HepG2 (cell line): ENCODE results near the gene SOCS1. TPM values are rescaled to one million over a fixed set of nuclear protein-coding genes. Genes with fewer than 3 reads are reported as not detected.

Experiments
- ARNT ChIP-seq: fragments of 450-650 bp; IDR thresholded peaks from 2 replicates; pipeline ENCODE4 v1.6.1; 2017
- EHMT2 ChIP-seq: fragments of 200-600 bp; sonication (generic); IDR thresholded peaks from 2 replicates; pipeline ENCODE4 v1.7.0; 2017; ENCODE audit warnings: antibody characterized with exemption, low read depth, low read length, borderline replicate concordance
- HES4 ChIP-seq: sonication (generic); formaldehyde crosslinking; IDR thresholded peaks from 2 replicates; pipeline ENCODE4 v1.9.0; 2021; ENCODE audit warnings: mild to moderate bottlenecking, missing genetic modification reagents, borderline replicate concordance
- MBD4 ChIP-seq: IDR thresholded peaks from 2 replicates; pipeline ENCODE4 v1.6.1; 2012; ENCODE audit warnings: low read length, inconsistent platforms, borderline replicate concordance
- NFYB ChIP-seq: sonication (generic); formaldehyde crosslinking; IDR thresholded peaks from 2 replicates; pipeline ENCODE4 v1.4.0; 2020; ENCODE audit warnings: missing genetic modification reagents
- STAG1 ChIP-seq: sonication (generic); formaldehyde crosslinking; IDR thresholded peaks from 2 replicates; pipeline ENCODE4 v1.4.0; 2020; ENCODE audit warnings: missing genetic modification reagents
- TCF12 ChIP-seq, 2 experiments: fragments of 450-650 bp in 1 of 2; sonication (generic) in 1 of 2; formaldehyde crosslinking in 1 of 2; IDR thresholded peaks; 2 replicates each; pipeline versions ENCODE4 v1.6.1 to v1.8.0; 2017 to 2022; ENCODE audit warnings: antibody characterized with exemption in 1 of 2, mild to moderate bottlenecking in 1 of 2, missing genetic modification reagents in 1 of 2, moderate library complexity in 1 of 2
- ZBTB8A ChIP-seq: sonication (generic); formaldehyde crosslinking; IDR thresholded peaks from 2 replicates; pipeline ENCODE4 v1.4.0; 2020; ENCODE audit warnings: mild to moderate bottlenecking, low read depth, missing genetic modification reagents, borderline replicate concordance
- ZFP62 ChIP-seq: sonication (generic); formaldehyde crosslinking; IDR thresholded peaks from 2 replicates; pipeline ENCODE4 v1.4.0; 2020; ENCODE audit warnings: missing genetic modification reagents
- ZNF17 ChIP-seq: sonication (generic); formaldehyde crosslinking; IDR thresholded peaks from 2 replicates; pipeline ENCODE4 v1.5.0; 2020; ENCODE audit warnings: mild to moderate bottlenecking, missing genetic modification reagents
- ZNF230 ChIP-seq: sonication (generic); formaldehyde crosslinking; IDR thresholded peaks from 2 replicates; pipeline ENCODE4 v1.4.0; 2020; ENCODE audit warnings: mild to moderate bottlenecking, missing genetic modification reagents
- ZNF333 ChIP-seq: sonication (generic); formaldehyde crosslinking; IDR thresholded peaks from 2 replicates; pipeline ENCODE4 v1.4.0; 2020; ENCODE audit warnings: mild to moderate bottlenecking, missing genetic modification reagents, borderline replicate concordance
- ZNF468 ChIP-seq: sonication (generic); formaldehyde crosslinking; IDR thresholded peaks from 2 replicates; pipeline ENCODE4 v1.8.0; 2022; ENCODE audit warnings: mild to moderate bottlenecking, moderate library complexity, missing genetic modification reagents
- ZNF562 ChIP-seq: sonication (generic); formaldehyde crosslinking; IDR thresholded peaks from 2 replicates; pipeline ENCODE4 v1.8.0; 2022; ENCODE audit warnings: missing genetic modification reagents, borderline replicate concordance
- ZNF660 ChIP-seq: sonication (generic); formaldehyde crosslinking; IDR thresholded peaks from 2 replicates; pipeline ENCODE4 v1.5.1; 2020; ENCODE audit warnings: mild to moderate bottlenecking, low read depth, missing genetic modification reagents, borderline replicate concordance
- polyA plus RNA-seq, 8 experiments: library from polyadenylated mRNA; depleted of rRNA in 3 of 8; stranded (reverse) in 7 of 8; unstranded in 1 of 8; fragments of >200 nt; fragmentation: Illumina TruSeq in 4 of 8; extraction: Trizol in 4 of 8; gene quantifications; 2 replicates each; pipeline versions ENCODE4 v1.2.1 to v1.2.3, GENCODE V29; 2011 to 2016; ENCODE audit warnings: low read depth in 4 of 8, missing spikeins in 1 of 8, mixed read lengths in 1 of 8; ENCODE audit not compliant: insufficient read depth in 1 of 8
- total RNA-seq, 5 experiments: library from RNA; depleted of rRNA; stranded (reverse); fragments of >200 nt; fragmentation: Illumina TruSeq; extraction: Trizol; gene quantifications; 2 replicates each; pipeline ENCODE4 v1.2.3, GENCODE V29; 2016; ENCODE audit warnings: low read depth in 1 of 5
- TF ChIP-seq, protein P1 (sequence below): sonication (generic); formaldehyde crosslinking; IDR thresholded peaks from 2 replicates; pipeline ENCODE4 v1.4.0; 2020; ENCODE audit warnings: missing genetic modification reagents, borderline replicate concordance
- TF ChIP-seq, protein P2 (sequence below): sonication (generic); formaldehyde crosslinking; IDR thresholded peaks from 2 replicates; pipeline ENCODE4 v1.8.1; 2022; ENCODE audit warnings: mild to moderate bottlenecking, missing genetic modification reagents
- TF ChIP-seq, protein P3 (sequence below): conservative IDR thresholded peaks from 2 replicates; pipeline ENCODE4 v1.6.1; 2018; ENCODE audit warnings: missing genetic modification reagents
- TF ChIP-seq, protein P4 (sequence below): sonication (generic); formaldehyde crosslinking; IDR thresholded peaks from 2 replicates; pipeline ENCODE4 v1.8.0; 2022; ENCODE audit warnings: missing genetic modification reagents, mild to moderate bottlenecking, moderate library complexity, borderline replicate concordance

SOCS1 gene
- total and polyA plus RNA-seq, 2 of the 13 experiments (the other 11 are each of a cell fraction or from before 2014, with no cell fraction given): 5.3 to 6.3 TPM

DNA sequence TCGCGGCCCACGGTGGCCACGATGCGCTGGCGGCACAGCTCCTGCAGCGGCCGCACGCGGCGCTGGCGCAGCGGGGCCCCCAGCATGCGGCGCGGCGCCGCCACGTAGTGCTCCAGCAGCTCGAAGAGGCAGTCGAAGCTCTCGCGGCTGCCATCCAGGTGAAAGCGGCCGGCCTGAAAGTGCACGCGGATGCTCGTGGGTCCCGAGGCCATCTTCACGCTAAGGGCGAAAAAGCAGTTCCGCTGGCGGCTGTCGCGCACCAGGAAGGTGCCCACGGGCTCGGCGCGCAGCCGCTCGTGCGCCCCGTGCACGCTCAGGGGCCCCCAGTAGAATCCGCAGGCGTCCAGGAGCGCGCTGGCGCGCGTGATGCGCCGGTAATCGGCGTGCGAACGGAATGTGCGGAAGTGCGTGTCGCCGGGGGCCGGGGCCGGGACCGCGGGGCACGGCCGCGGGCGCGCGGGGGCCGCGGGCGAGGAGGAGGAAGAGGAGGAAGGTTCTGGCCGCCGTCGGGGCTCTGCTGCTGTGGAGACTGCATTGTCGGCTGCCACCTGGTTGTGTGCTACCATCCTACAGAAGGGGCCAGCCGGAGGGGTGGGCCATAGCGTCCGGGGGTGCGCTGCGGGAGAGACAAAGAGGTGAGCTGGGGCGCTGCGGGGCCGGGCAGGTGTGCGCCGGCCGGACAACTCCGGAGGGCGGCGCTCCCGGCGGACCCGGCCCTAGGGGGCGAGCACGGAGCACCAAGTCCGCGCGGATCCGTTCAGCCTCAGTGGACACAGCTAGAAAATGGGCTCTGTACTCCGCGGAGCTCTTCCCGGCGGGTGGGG lies 879 bp downstream of the SOCS1 start (continued):
- TF ChIP-seq, protein P1, sequence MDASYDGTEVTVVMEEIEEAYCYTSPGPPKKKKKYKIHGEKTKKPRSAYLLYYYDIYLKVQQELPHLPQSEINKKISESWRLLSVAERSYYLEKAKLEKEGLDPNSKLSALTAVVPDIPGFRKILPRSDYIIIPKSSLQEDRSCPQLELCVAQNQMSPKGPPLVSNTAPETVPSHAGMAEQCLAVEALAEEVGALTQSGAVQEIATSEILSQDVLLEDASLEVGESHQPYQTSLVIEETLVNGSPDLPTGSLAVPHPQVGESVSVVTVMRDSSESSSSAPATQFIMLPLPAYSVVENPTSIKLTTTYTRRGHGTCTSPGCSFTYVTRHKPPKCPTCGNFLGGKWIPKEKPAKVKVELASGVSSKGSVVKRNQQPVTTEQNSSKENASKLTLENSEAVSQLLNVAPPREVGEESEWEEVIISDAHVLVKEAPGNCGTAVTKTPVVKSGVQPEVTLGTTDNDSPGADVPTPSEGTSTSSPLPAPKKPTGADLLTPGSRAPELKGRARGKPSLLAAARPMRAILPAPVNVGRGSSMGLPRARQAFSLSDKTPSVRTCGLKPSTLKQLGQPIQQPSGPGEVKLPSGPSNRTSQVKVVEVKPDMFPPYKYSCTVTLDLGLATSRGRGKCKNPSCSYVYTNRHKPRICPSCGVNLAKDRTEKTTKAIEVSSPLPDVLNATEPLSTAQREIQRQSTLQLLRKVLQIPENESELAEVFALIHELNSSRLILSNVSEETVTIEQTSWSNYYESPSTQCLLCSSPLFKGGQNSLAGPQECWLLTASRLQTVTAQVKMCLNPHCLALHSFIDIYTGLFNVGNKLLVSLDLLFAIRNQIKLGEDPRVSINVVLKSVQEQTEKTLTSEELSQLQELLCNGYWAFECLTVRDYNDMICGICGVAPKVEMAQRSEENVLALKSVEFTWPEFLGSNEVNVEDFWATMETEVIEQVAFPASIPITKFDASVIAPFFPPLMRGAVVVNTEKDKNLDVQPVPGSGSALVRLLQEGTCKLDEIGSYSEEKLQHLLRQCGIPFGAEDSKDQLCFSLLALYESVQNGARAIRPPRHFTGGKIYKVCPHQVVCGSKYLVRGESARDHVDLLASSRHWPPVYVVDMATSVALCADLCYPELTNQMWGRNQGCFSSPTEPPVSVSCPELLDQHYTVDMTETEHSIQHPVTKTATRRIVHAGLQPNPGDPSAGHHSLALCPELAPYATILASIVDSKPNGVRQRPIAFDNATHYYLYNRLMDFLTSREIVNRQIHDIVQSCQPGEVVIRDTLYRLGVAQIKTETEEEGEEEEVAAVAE (CRISPR knock-in tag): no peak
- TF ChIP-seq NFYB (CRISPR knock-in tag): no peak
- no peak for TF ChIP-seq ZNF230 (CRISPR knock-in tag)
- TF ChIP-seq ZFP62 (CRISPR knock-in tag): no peak
- TF ChIP-seq ZNF333 (CRISPR knock-in tag): no peak
- TF ChIP-seq MBD4: no peak
- TF ChIP-seq ZBTB8A (CRISPR knock-in tag): no peak
- no peak for TF ChIP-seq ZNF17
- TF ChIP-seq STAG1 (CRISPR knock-in tag): no peak
- TF ChIP-seq TCF12 (IDR thresholded peaks at IDR 0.05): no peak
- TF ChIP-seq TCF12 (CRISPR knock-in tag; IDR thresholded peaks at IDR 0.05): no peak
- no peak; the same call in 1 of the 2 replicates for TF ChIP-seq HES4 (CRISPR knock-in tag)
- no peak for TF ChIP-seq ZNF660
- no peak for TF ChIP-seq EHMT2
- TF ChIP-seq ZNF562 (CRISPR knock-in tag): no peak
- no peak for TF ChIP-seq ARNT
- TF ChIP-seq, protein P2, sequence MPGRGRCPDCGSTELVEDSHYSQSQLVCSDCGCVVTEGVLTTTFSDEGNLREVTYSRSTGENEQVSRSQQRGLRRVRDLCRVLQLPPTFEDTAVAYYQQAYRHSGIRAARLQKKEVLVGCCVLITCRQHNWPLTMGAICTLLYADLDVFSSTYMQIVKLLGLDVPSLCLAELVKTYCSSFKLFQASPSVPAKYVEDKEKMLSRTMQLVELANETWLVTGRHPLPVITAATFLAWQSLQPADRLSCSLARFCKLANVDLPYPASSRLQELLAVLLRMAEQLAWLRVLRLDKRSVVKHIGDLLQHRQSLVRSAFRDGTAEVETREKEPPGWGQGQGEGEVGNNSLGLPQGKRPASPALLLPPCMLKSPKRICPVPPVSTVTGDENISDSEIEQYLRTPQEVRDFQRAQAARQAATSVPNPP: peak; percentile 29; the same call in 1 of the 2 replicates
- TF ChIP-seq ZNF468: no peak
- TF ChIP-seq, protein P3, sequence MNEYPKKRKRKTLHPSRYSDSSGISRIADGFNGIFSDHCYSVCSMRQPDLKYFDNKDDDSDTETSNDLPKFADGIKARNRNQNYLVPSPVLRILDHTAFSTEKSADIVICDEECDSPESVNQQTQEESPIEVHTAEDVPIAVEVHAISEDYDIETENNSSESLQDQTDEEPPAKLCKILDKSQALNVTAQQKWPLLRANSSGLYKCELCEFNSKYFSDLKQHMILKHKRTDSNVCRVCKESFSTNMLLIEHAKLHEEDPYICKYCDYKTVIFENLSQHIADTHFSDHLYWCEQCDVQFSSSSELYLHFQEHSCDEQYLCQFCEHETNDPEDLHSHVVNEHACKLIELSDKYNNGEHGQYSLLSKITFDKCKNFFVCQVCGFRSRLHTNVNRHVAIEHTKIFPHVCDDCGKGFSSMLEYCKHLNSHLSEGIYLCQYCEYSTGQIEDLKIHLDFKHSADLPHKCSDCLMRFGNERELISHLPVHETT (CRISPR knock-in tag): no peak
- TF ChIP-seq, protein P4, sequence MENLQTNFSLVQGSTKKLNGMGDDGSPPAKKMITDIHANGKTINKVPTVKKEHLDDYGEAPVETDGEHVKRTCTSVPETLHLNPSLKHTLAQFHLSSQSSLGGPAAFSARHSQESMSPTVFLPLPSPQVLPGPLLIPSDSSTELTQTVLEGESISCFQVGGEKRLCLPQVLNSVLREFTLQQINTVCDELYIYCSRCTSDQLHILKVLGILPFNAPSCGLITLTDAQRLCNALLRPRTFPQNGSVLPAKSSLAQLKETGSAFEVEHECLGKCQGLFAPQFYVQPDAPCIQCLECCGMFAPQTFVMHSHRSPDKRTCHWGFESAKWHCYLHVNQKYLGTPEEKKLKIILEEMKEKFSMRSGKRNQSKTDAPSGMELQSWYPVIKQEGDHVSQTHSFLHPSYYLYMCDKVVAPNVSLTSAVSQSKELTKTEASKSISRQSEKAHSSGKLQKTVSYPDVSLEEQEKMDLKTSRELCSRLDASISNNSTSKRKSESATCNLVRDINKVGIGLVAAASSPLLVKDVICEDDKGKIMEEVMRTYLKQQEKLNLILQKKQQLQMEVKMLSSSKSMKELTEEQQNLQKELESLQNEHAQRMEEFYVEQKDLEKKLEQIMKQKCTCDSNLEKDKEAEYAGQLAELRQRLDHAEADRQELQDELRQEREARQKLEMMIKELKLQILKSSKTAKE (CRISPR knock-in tag): 0 out of 2 replicates have a peak, but pooled peaks have one; percentile 1
